Fibroblast of pulmonary artery (primary cell): ENCODE measurements around the gene LEKR1.
A peak's percentile ranks its signal among the peaks of the same experiment; 100 is the strongest.
"Not testable (repeated sequence)": the region's sequence is repeated elsewhere in the genome, so short reads cannot be mapped to it uniquely, and the experiment has no call there.

Experiments used
- DNase-seq: peaks from one replicate; pipeline ENCODE4 v3.0.0-alpha.2; 2010; ENCODE audit warnings: low read depth
- H3K4me3 ChIP-seq: replicated peaks from 2 replicates; pipeline ENCODE4 v1.5.1; 2011; ENCODE audit warnings: low read depth, mild to moderate bottlenecking, control low read depth, low read length, moderate library complexity
- CTCF ChIP-seq: IDR thresholded peaks from 2 replicates; pipeline ENCODE4 v1.5.1; 2011; ENCODE audit warnings: mild to moderate bottlenecking, control low read depth, low read length, inconsistent platforms; ENCODE audit errors: missing control alignments

LEKR1 gene

GRCh38 chr3:156888176-156888575 lies 62.0 kb downstream of the LEKR1 start:
- H3K4me3 ChIP-seq: no peak overlapping the region
- DNase-seq: no peak
- no peak for TF ChIP-seq CTCF

DNA sequence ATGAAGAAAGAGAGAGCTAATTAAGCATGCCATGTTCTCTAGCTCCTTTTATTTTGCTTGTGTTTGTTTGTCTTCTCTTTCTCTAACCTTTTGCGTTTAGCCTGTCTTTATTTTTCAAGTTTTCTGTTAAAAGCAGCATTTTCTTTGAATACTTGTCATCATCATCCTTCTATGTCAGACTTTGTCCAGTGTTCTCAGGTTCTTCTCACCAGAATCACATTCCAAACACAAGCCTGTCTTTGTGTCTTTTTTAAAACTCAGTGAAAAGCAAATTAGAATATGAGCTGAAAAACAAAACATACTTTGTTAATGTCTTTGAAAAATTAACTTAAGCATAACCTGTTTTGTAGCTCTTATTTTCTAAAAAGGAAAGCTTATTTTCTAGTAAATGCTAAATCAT lies 62.4 kb downstream of the LEKR1 start:
- H3K4me3 ChIP-seq: no peak overlapping the region
- DNase-seq: no peak
- no peak for TF ChIP-seq CTCF

- H3K4me3 ChIP-seq: no peak overlapping the region
- DNase-seq: peak; percentile 33
- no peak for TF ChIP-seq CTCF
Measured at GRCh38 chr3:156892701-156893100, 66.5 kb downstream of the LEKR1 start.

DNA sequence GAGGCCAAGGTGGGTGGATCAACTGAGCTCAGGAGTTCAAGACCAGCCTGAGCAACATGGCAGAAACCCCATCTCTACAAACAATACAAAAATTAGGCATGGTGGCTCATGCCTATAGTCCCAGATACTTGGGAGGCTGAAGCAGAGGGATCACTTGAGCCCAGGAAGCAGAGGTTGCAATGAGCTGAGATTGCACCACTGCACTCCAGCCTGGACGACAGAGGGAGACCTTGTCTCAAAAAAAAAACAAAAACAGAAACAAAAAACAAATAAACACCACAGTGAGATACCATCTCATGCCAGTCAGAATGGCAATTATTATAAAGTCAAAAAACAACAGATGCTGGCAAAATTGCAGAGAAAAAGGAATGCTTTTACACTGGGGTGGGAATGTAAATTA lies 69.2 kb downstream of the LEKR1 start:
- DNase-seq, H3K4me3 ChIP-seq: not testable (repeated sequence)

DNA sequence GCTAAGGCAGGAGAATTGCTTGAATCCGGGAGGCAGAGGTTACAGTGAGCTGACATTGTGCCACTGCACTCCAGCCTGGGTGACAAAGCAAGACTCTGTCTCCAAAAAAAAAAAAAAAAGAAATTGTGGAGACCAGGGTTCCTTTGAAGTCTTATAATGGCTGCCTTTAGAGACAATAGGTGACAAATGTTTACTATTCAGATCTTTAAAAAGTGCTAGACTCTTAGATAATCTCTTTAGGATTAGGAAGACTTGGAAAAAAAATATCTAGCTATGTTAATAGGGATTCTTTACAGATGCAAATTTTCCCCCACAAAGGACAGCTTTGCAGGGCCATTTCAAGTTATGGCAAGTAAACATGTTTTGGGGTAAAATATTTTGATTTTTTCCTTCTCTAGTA lies 71.7 kb downstream of the LEKR1 start:
- not testable (repeated sequence) for DNase-seq, H3K4me3 ChIP-seq

GRCh38 chr3:156898296-156898880 lies 72.2 kb downstream of the LEKR1 start:
- TF ChIP-seq CTCF: no peak
- H3K4me3 ChIP-seq: no peak overlapping the region
- DNase-seq: no peak

GRCh38 chr3:156899951-156900350 lies 73.8 kb downstream of the LEKR1 start:
- TF ChIP-seq CTCF: no peak
- peak; percentile 6 for DNase-seq
- H3K4me3 ChIP-seq: no peak overlapping the region

DNA sequence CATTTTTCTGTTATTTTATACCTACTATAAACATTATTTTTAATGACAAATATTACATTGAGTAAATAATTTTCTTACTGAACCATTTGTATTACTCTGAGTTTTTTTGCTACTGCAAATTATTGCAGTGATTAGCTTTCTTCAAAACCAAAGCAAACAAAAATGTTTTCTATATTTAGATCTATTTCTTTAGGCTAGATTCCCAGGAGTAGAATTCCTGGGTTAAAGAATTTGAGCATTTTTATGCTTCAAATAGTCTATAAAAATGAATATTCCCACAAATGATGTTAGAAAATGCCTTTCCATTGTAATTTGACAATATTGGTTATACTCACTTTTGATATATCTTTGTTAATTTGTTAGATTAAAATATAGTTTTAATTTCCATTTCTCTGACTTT lies 76.8 kb downstream of the LEKR1 start:
- DNase-seq: no peak
- H3K4me3 ChIP-seq: no peak overlapping the region
- no peak for TF ChIP-seq CTCF
